A673 (cell line): ENCODE data around the gene OR5H1. TPM values are rescaled to one million over a fixed set of nuclear protein-coding genes. Genes with fewer than 3 reads are reported as not detected.
"Not testable (repeated sequence)": the region's sequence is repeated elsewhere in the genome, so short reads cannot be mapped to it uniquely, and the experiment has no call there.

Source experiments
- BruUV-seq: library from RNA; stranded (reverse); fragments of 400-500 nt; replicated peaks from 2 replicates; lab custom pipeline; 2021; lab: Mats Ljungman, UMichigan
- CTCF ChIA-PET: fragments of 300-600 bp; sonication (Branson Sonifier 250); formaldehyde crosslinking; loops from one replicate; lab custom pipeline; 2022; ENCODE audit warnings: antibody characterized with exemption; lab: Charles Lee
- POLR2A ChIA-PET: fragments of 300-600 bp; sonication (Branson Sonifier 250); formaldehyde crosslinking; loops from one replicate; lab custom pipeline; 2022; ENCODE audit warnings: antibody characterized with exemption; ENCODE audit not compliant: low non-redundant PET; lab: Charles Lee
- DNase-seq: peaks from one replicate; pipeline ENCODE4 v3.0.0-alpha.2; 2015; ENCODE audit warnings: low spot score
- H3K27ac ChIP-seq: fragments of 200-600 bp; sonication (generic); 2 replicates; pipeline ENCODE4 v1.5.1; 2016; ENCODE audit warnings: mixed run types, low read depth, mild to moderate bottlenecking, mixed read lengths, antibody characterized with exemption, low read length; ENCODE audit not compliant: poor library complexity, severe bottlenecking
- H3K27me3 ChIP-seq: fragments of 200-600 bp; sonication (generic); replicated peaks from 2 replicates; pipeline ENCODE4 v1.6.1; 2017; ENCODE audit warnings: mixed run types, low read depth, mild to moderate bottlenecking, mixed read lengths, antibody characterized with exemption, low read length; ENCODE audit not compliant: insufficient read depth, poor library complexity
- H3K36me3 ChIP-seq: fragments of 200-600 bp; sonication (generic); 2 replicates; pipeline ENCODE4 v1.6.1; 2016; ENCODE audit warnings: mixed run types, mild to moderate bottlenecking, mixed read lengths, antibody characterized with exemption, low read length; ENCODE audit not compliant: insufficient read depth, poor library complexity, severe bottlenecking
- H3K4me1 ChIP-seq: fragments of 200-600 bp; sonication (generic); 2 replicates; pipeline ENCODE4 v1.6.1; 2017; ENCODE audit warnings: mixed run types, mild to moderate bottlenecking, mixed read lengths, antibody characterized with exemption, low read length; ENCODE audit not compliant: insufficient read depth, poor library complexity, severe bottlenecking
- H3K4me3 ChIP-seq: fragments of 200-600 bp; sonication (generic); 2 replicates; pipeline ENCODE4 v1.5.1; 2016; ENCODE audit warnings: low read depth, mixed run types, mild to moderate bottlenecking, mixed read lengths, low read length; ENCODE audit not compliant: poor library complexity, severe bottlenecking
- H3K9me3 ChIP-seq: fragments of 200-600 bp; sonication (generic); 2 replicates; pipeline ENCODE4 v1.6.1; 2016; ENCODE audit warnings: mixed run types, low read depth, mild to moderate bottlenecking, mixed read lengths, antibody characterized with exemption, low read length; ENCODE audit not compliant: poor library complexity, severe bottlenecking
- EZH2 ChIP-seq: fragments of 200-600 bp; sonication (generic); IDR thresholded peaks from 2 replicates; pipeline ENCODE4 v1.6.1; 2017; ENCODE audit warnings: borderline replicate concordance, low read depth, mild to moderate bottlenecking, mixed read lengths, antibody characterized with exemption, low read length; ENCODE audit not compliant: poor library complexity, severe bottlenecking
- intact Hi-C: fragments of 100-400 bp; cut with micrococcal nuclease; formaldehyde crosslinking; loops from one replicate; pipeline ENCODE4 v1.10.0; 2022; ENCODE audit not compliant: unreplicated experiment
- total RNA-seq: library from RNA; stranded (reverse); gene quantifications from 2 replicates; pipeline ENCODE4 v1.2.3, GENCODE V29; 2021
- TF ChIP-seq, protein P1 (sequence below): fragments of 300-800, 200-600 bp; sonication (generic); conservative IDR thresholded peaks from 2 replicates; pipeline ENCODE4 v1.5.1; 2017; ENCODE audit warnings: low read depth, mild to moderate bottlenecking, antibody characterized with exemption, low read length, moderate library complexity, mixed read lengths

Gene OR5H1
- total RNA-seq, 1 experiment from 2014 or later, result not detected

- no peak overlapping the region for H3K27ac ChIP-seq
- no peaks in the 10 kb centered on the region for H3K27me3 ChIP-seq
- H3K4me3 ChIP-seq, result no peak overlapping the region
- no peaks in the 10 kb centered on the region for H3K9me3 ChIP-seq
- no peak for DNase-seq
- intact Hi-C loops, result no loop called here
- TF ChIP-seq EZH2, result no peak
- TF ChIP-seq, protein P1, sequence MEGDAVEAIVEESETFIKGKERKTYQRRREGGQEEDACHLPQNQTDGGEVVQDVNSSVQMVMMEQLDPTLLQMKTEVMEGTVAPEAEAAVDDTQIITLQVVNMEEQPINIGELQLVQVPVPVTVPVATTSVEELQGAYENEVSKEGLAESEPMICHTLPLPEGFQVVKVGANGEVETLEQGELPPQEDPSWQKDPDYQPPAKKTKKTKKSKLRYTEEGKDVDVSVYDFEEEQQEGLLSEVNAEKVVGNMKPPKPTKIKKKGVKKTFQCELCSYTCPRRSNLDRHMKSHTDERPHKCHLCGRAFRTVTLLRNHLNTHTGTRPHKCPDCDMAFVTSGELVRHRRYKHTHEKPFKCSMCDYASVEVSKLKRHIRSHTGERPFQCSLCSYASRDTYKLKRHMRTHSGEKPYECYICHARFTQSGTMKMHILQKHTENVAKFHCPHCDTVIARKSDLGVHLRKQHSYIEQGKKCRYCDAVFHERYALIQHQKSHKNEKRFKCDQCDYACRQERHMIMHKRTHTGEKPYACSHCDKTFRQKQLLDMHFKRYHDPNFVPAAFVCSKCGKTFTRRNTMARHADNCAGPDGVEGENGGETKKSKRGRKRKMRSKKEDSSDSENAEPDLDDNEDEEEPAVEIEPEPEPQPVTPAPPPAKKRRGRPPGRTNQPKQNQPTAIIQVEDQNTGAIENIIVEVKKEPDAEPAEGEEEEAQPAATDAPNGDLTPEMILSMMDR, result no peak
- H3K36me3 ChIP-seq, result no peaks in the 10 kb centered on the region
- CTCF ChIA-PET, result no interaction called here
- no TSS peak for BruUV-seq
- no peaks in the 10 kb centered on the region for H3K4me1 ChIP-seq
- POLR2A ChIA-PET, result no interaction called here
These were observed 18.2 kb downstream of the OR5H1 start for GRCh38 chr3:98148751-98149150.

DNA sequence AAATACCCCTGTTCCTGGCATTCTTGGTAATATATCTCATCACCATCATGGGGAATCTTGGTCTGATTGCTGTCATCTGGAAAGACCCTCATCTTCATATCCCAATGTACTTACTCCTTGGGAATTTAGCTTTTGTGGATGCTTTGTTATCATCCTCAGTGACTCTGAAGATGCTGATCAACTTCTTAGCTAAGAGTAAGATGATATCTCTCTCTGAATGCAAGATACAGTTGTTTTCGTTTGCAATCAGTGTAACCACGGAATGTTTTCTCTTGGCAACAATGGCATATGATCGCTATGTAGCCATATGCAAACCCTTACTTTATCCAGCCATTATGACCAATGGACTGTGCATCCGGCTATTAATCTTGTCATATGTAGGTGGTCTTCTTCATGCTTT lies 18.9 kb downstream of the OR5H1 start:
- H3K4me1 ChIP-seq, DNase-seq, POLR2A ChIA-PET, H3K36me3 ChIP-seq, H3K27ac ChIP-seq, intact Hi-C loops, H3K9me3 ChIP-seq, BruUV-seq, H3K4me3 ChIP-seq, H3K27me3 ChIP-seq, CTCF ChIA-PET: not testable (repeated sequence)

DNA sequence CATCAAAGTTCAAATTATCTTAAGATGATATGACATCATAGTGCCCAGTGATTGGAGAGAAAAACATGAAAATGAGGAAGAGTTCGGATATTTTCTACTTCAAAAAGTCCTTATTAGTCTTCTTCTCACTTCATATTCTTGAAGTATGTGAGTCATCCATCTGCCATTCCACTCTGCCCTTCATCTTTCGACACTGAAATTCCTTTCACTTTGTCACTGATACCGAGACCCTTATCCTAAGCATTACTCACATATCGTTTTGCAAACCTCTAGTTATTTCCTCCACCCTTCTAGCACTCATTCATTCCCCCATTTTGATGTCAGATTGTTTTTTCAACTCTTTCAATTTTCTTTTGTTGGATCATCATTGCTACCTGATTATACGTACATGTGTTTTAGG lies 20.7 kb downstream of the OR5H1 start:
- H3K9me3 ChIP-seq, result no peaks in the 10 kb centered on the region
- H3K4me1 ChIP-seq, result no peaks in the 10 kb centered on the region
- no peak overlapping the region for H3K27ac ChIP-seq
- no TSS peak for BruUV-seq
- no peaks in the 10 kb centered on the region for H3K27me3 ChIP-seq
- H3K4me3 ChIP-seq, result no peak overlapping the region
- CTCF ChIA-PET, result no interaction called here
- no peak for DNase-seq
- no peaks in the 10 kb centered on the region for H3K36me3 ChIP-seq
- TF ChIP-seq, protein P1, result no peak
- TF ChIP-seq EZH2, result no peak
- intact Hi-C loops, result no loop called here
- POLR2A ChIA-PET, result no interaction called here

DNA sequence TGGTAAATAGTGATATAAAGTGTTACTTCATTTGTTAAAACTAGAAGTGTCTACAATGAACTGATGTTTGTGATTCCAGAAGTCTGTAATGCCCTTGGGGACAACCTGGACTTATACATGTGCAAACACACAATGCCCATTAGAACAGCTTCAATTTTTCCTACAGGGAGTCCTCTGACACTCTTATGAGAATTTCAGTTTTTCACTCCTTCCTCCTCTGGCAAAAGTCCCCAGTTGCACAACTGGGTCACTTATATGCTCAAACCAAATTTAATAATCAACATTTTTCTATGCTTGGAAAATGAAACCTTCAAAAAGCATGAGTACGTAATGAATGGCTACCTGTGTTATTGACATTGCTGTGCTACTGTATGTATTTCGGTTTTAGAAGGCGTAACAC lies 35.9 kb downstream of the OR5H1 start, which contains the start of gene OR5H15:
Gene OR5H15, plus strand, starts transcription at position 301 of the 400 bp plus-strand sequence. CDS start 2,004 bp downstream, outside the sequence.
- TF ChIP-seq EZH2, result no peak
- TF ChIP-seq, protein P1, result no peak
- ChIA-PET POLR2A (no interaction called here), CTCF (no interaction called here)
- no peaks in the 10 kb centered on the region for H3K4me1 ChIP-seq
- H3K27me3 ChIP-seq, result peaks cover 9% of the 10 kb centered on the region
- no peak within 1 kb of the TSS for H3K27ac ChIP-seq
- no peaks in the 10 kb centered on the region for H3K36me3 ChIP-seq
- no peak for DNase-seq
- H3K9me3 ChIP-seq, result no peaks in the 10 kb centered on the region
- no TSS peak for BruUV-seq
- no peak within 1 kb of the TSS for H3K4me3 ChIP-seq
- intact Hi-C loops, result no loop called here
